CD4-positive, alpha-beta memory T cell (primary cell): Measurements from ENCODE around the gene PGAM2. TPM values are rescaled to one million over a fixed set of nuclear protein-coding genes. Genes with fewer than 3 reads are reported as not detected.

Experiments used
- CTCF ChIA-PET: fragments of 350-600 bp; sonication (Branson Sonifier 250); formaldehyde crosslinking; loops from one replicate; lab custom pipeline; 2021; ENCODE audit warnings: inconsistent platforms; ENCODE audit not compliant: partially characterized antibody; lab: Charles Lee
- POLR2A ChIA-PET: fragments of 350-600 bp; sonication (Branson Sonifier 250); formaldehyde crosslinking; loops from one replicate; lab custom pipeline; 2021; ENCODE audit not compliant: partially characterized antibody; lab: Charles Lee
- DNase-seq, 5 donors: peaks; one replicate each; pipeline versions ENCODE4 v3.0.0 to v3.0.0-alpha.2; 2020 to 2022; ENCODE audit warnings: mixed read lengths in 1 of 5
- H3K27ac ChIP-seq: one replicate; pipeline ENCODE4 v1.7.0; 2013; ENCODE audit warnings: low read depth, low read length
- H3K27me3 ChIP-seq: 2 replicates; pipeline ENCODE4 v1.7.0; 2013; ENCODE audit warnings: mild to moderate bottlenecking, low read length, moderate library complexity; ENCODE audit not compliant: insufficient read depth
- H3K36me3 ChIP-seq: 2 replicates; pipeline ENCODE4 v1.7.0; 2013; ENCODE audit warnings: mild to moderate bottlenecking, low read length, moderate library complexity; ENCODE audit not compliant: insufficient read depth
- H3K4me1 ChIP-seq: 2 replicates; pipeline ENCODE4 v1.7.0; 2013; ENCODE audit warnings: mild to moderate bottlenecking, low read length, moderate library complexity; ENCODE audit not compliant: insufficient read depth
- H3K4me3 ChIP-seq, 2 donors: one replicate each; pipeline ENCODE4 v1.7.0; 2013; ENCODE audit warnings: low read length in 2 of 2, mild to moderate bottlenecking in 1 of 2
- H3K9me3 ChIP-seq, 2 donors: one replicate each; pipeline ENCODE4 v1.7.0; 2013; ENCODE audit warnings: low read length in 2 of 2, control low read depth in 1 of 2; ENCODE audit not compliant: control insufficient read depth in 1 of 2
- H3K27ac Mint-ChIP-seq, 7 donors: one replicate each; pipeline ENCODE4 v1.8.0; 2020 to 2021; ENCODE audit warnings: mixed read lengths in 7 of 7, mild to moderate bottlenecking in 6 of 7, inconsistent platforms in 3 of 7, moderate library complexity in 3 of 7
- H3K27me3 Mint-ChIP-seq, 2 donors: one replicate each; pipeline ENCODE4 v1.8.0; 2020 to 2021; ENCODE audit warnings: mixed read lengths in 2 of 2
- H3K36me3 Mint-ChIP-seq, 2 donors: one replicate each; pipeline ENCODE4 v1.8.0; 2020 to 2021; ENCODE audit warnings: mixed read lengths in 2 of 2, inconsistent platforms in 1 of 2, mild to moderate bottlenecking in 1 of 2
- H3K4me1 Mint-ChIP-seq, 4 donors: one replicate each; pipeline ENCODE4 v1.8.0; 2020 to 2021; ENCODE audit warnings: mixed read lengths in 4 of 4, mild to moderate bottlenecking in 1 of 4
- H3K4me3 Mint-ChIP-seq, 8 donors: one replicate each; pipeline ENCODE4 v1.8.0; 2020 to 2021; ENCODE audit warnings: mixed read lengths in 8 of 8, mild to moderate bottlenecking in 7 of 8, moderate library complexity in 6 of 8, inconsistent platforms in 3 of 8
- H3K9me3 Mint-ChIP-seq, 8 donors: one replicate each; pipeline ENCODE4 v1.8.0; 2020 to 2021; ENCODE audit warnings: mixed read lengths in 8 of 8, mild to moderate bottlenecking in 5 of 8, inconsistent platforms in 3 of 8, moderate library complexity in 1 of 8
- intact Hi-C: fragments of 100-400 bp; cut with micrococcal nuclease; formaldehyde crosslinking; loops from one replicate; pipeline ENCODE4 v1.15.1; 2023
- polyA plus RNA-seq, 2 donors: library from polyadenylated mRNA; unstranded; fragments of 300-500 nt; fragmentation: Illumina TruSeq; gene quantifications; one replicate each; pipeline ENCODE4 v1.2.3, GENCODE V29; 2021
- total RNA-seq, 2 experiments: library from RNA; stranded (reverse); gene quantifications; one replicate each; pipeline ENCODE4 v1.2.3, GENCODE V29; 2021

Gene PGAM2
- total and polyA plus RNA-seq, 4 experiments from 2014 or later, result 1.1 to 1.5 TPM; not detected in 2

- Mint-ChIP-seq H3K4me1 (peaks cover 0 to 5% (median under 1%) of the 10 kb centered on the region in 4 donors), H3K27ac (no peak overlapping the region), H3K36me3 (no peaks in the 10 kb centered on the region), H3K4me3 (no peak overlapping the region), H3K27me3 (peaks cover 0 to 2% of the 10 kb centered on the region in 2 donors), H3K9me3 (no peaks in the 10 kb centered on the region)
- no peak overlapping the region for H3K4me3 ChIP-seq
- ChIA-PET POLR2A (no interaction called here), CTCF (no interaction called here)
- no peaks in the 10 kb centered on the region for H3K9me3 ChIP-seq
- intact Hi-C loops, result no loop called here
- no peaks in the 10 kb centered on the region for H3K4me1 ChIP-seq
- no peaks in the 10 kb centered on the region for H3K27me3 ChIP-seq
- no peaks in the 10 kb centered on the region for H3K36me3 ChIP-seq
- no peak overlapping the region for H3K27ac ChIP-seq
- DNase-seq, result no peak
These were observed 30.4 kb upstream of the PGAM2 start for GRCh38 chr7:44095781-44096180.

- no peaks in the 10 kb centered on the region for H3K36me3 ChIP-seq
- no peak for DNase-seq
- Mint-ChIP-seq H3K4me3 (no peak overlapping the region), H3K27me3 (peaks cover 0 to 2% of the 10 kb centered on the region in 2 donors), H3K4me1 (peaks cover 0 to 5% (median under 1%) of the 10 kb centered on the region in 4 donors), H3K36me3 (no peaks in the 10 kb centered on the region), H3K27ac (no peak overlapping the region), H3K9me3 (no peaks in the 10 kb centered on the region)
- no peak overlapping the region for H3K27ac ChIP-seq
- H3K27me3 ChIP-seq, result no peaks in the 10 kb centered on the region
- POLR2A ChIA-PET, result no interaction called here
- intact Hi-C loops, result no loop called here
- H3K4me3 ChIP-seq, result no peak overlapping the region
- CTCF ChIA-PET, result no interaction called here
- no peaks in the 10 kb centered on the region for H3K9me3 ChIP-seq
- H3K4me1 ChIP-seq, result no peaks in the 10 kb centered on the region
These were observed 29.7 kb upstream of the PGAM2 start for GRCh38 chr7:44094883-44095592.

- no peaks in the 10 kb centered on the region for H3K27me3 ChIP-seq
- Mint-ChIP-seq H3K4me1 (peaks cover 0 to 5% (median under 1%) of the 10 kb centered on the region in 4 donors), H3K9me3 (no peaks in the 10 kb centered on the region), H3K4me3 (no peak overlapping the region), H3K36me3 (no peaks in the 10 kb centered on the region), H3K27me3 (peaks cover 0 to 2% of the 10 kb centered on the region in 2 donors), H3K27ac (no peak overlapping the region)
- no peak overlapping the region for H3K27ac ChIP-seq
- no peak for DNase-seq
- H3K4me3 ChIP-seq, result no peak overlapping the region
- intact Hi-C loops, result no loop called here
- ChIA-PET POLR2A (no interaction called here), CTCF (no interaction called here)
- H3K9me3 ChIP-seq, result no peaks in the 10 kb centered on the region
- no peaks in the 10 kb centered on the region for H3K4me1 ChIP-seq
- no peaks in the 10 kb centered on the region for H3K36me3 ChIP-seq
These were observed 29.0 kb upstream of the PGAM2 start for GRCh38 chr7:44094365-44094764.

GRCh38 chr7:44093102-44093641 lies 27.8 kb upstream of the PGAM2 start:
- ChIA-PET CTCF (no interaction called here), POLR2A (no interaction called here)
- intact Hi-C loops, result no loop called here
- Mint-ChIP-seq H3K4me3 (no peak overlapping the region), H3K9me3 (no peaks in the 10 kb centered on the region), H3K4me1 (peaks cover 0 to 5% (median under 1%) of the 10 kb centered on the region in 4 donors), H3K27ac (no peak overlapping the region), H3K36me3 (no peaks in the 10 kb centered on the region), H3K27me3 (peaks cover 0 to 4% of the 10 kb centered on the region in 2 donors)
- no peak overlapping the region for H3K27ac ChIP-seq
- no peak for DNase-seq
- H3K27me3 ChIP-seq, result no peaks in the 10 kb centered on the region
- no peaks in the 10 kb centered on the region for H3K36me3 ChIP-seq
- no peaks in the 10 kb centered on the region for H3K4me1 ChIP-seq
- H3K4me3 ChIP-seq, result no peak overlapping the region
- no peaks in the 10 kb centered on the region for H3K9me3 ChIP-seq

DNA sequence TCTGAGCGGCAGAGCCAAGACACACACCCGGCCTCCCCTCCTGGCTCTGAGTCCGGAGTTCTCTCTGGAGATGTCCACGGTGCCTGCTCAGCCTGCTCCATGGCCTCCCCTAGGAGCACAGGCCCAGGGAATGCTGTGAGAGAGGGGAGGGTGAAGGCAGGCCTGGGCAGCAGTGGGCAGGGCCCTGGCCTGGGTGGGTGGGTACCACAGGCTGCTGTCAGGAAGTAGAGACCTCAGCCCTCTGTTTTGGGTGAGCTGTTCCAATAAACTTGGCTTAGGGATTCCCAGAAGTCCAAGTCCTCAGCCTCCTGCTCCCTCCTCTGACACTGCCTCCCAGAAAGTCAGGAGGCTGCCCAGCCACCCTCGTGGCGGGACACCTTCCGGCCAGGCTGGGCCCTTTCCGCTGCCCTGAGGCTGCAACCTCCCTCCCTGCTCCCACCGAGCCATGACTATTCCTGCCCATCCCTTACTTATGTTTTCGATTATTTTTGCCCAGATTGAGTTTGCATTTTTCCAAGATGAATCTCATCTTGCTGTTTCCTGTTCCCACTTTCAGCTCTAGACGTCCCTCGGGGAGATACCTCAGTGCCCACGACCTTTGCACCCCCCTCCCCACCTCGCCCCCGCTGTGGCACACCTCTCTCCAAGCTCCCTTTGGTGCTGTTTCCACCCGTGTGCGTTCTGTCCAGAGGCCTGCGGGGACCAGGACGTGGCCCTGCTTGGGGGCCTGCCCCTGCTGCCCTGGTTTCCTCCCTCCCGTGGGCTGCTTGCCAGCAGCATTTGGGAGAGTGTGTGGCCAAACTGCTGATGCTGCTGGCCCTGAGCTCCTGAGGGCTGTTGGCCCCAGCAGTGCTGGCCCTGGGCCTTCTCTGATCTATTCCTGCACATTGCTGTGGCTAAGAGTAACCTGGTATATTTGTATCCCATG lies 22.8 kb upstream of the PGAM2 start:
- Histone ChIP-seq H3K27ac (no peak overlapping the region), H3K27me3 (no peaks in the 10 kb centered on the region), H3K36me3 (no peaks in the 10 kb centered on the region), H3K9me3 (no peaks in the 10 kb centered on the region), H3K4me3 (no peak overlapping the region), H3K4me1 (no peaks in the 10 kb centered on the region)
- DNase-seq, result no peak
- CTCF ChIA-PET, result no interaction called here
- Mint-ChIP-seq H3K27ac (peak overlapping the region in 1 of 7 donors; percentile 51), H3K9me3 (no peaks in the 10 kb centered on the region), H3K36me3 (no peaks in the 10 kb centered on the region), H3K27me3 (peaks cover 0 to 4% of the 10 kb centered on the region in 2 donors), H3K4me1 (peaks cover 2 to 8% (median 4%) of the 10 kb centered on the region in 4 donors), H3K4me3 (no peak overlapping the region)
- POLR2A ChIA-PET, result no interaction called here
- intact Hi-C loops, result no loop called here

DNA sequence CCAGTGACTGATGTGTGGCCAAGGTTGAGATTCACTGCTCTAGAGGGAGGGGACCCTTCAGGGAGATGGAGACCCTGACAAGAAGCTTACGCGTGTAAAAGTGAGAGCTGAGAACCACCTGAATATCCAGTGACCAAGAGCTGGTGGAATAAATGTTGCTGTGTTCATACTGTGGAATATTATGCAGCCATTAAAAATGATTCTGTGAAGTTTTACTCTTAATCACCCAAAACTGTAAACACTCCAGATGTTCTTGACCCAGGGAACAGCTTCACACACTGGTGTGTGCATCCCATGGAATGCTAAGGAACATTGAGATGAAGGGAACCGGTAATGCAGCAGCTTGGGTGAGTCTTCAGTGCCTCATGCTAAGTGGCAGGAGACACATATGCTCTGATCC lies 21.3 kb upstream of the PGAM2 start:
- Histone ChIP-seq H3K9me3 (no peaks in the 10 kb centered on the region), H3K27ac (no peak overlapping the region), H3K27me3 (no peaks in the 10 kb centered on the region), H3K4me3 (no peak overlapping the region), H3K4me1 (peaks cover 1% of the 10 kb centered on the region), H3K36me3 (no peaks in the 10 kb centered on the region)
- H3K27me3 Mint-ChIP-seq, result peaks cover 0 to 4% of the 10 kb centered on the region in 2 donors
- intact Hi-C loops, result no loop called here
- H3K4me1 Mint-ChIP-seq, result peaks cover 3 to 23% (median 4%) of the 10 kb centered on the region in 4 donors
- H3K27ac Mint-ChIP-seq, result no peak overlapping the region
- ChIA-PET CTCF (no interaction called here), POLR2A (interaction anchor here (1.2 kb wide), 1 partner anchor 115 kb away, joined by 3 read pairs; the partner anchor contains the start of gene YKT6)
- no peak overlapping the region for H3K4me3 Mint-ChIP-seq
- no peaks in the 10 kb centered on the region for H3K9me3 Mint-ChIP-seq
- peaks cover 0 to 5% of the 10 kb centered on the region in 2 donors for H3K36me3 Mint-ChIP-seq
- no peak for DNase-seq

GRCh38 chr7:44085546-44085945 lies 20.2 kb upstream of the PGAM2 start:
- Mint-ChIP-seq H3K27me3 (peaks cover 0 to 2% of the 10 kb centered on the region in 2 donors), H3K4me3 (no peak overlapping the region), H3K4me1 (peaks cover 11 to 34% (median 13%) of the 10 kb centered on the region in 4 donors), H3K9me3 (peaks cover 0 to 2% (median 0%) of the 10 kb centered on the region in 8 donors), H3K27ac (peak overlapping the region in 1 of 7 donors; percentile 37), H3K36me3 (peaks cover 6 to 15% of the 10 kb centered on the region in 2 donors)
- DNase-seq, result no peak
- CTCF ChIA-PET, result interaction anchor here (0.6 to 1.2 kb wide), 3 partner anchors 38 to 858 kb away, joined by 3 read pairs; partner anchors contain the start of gene POLD2
- no peaks in the 10 kb centered on the region for H3K9me3 ChIP-seq
- no peaks in the 10 kb centered on the region for H3K27me3 ChIP-seq
- H3K27ac ChIP-seq, result no peak overlapping the region
- H3K4me3 ChIP-seq, result no peak overlapping the region
- H3K36me3 ChIP-seq, result no peaks in the 10 kb centered on the region
- POLR2A ChIA-PET, result interaction anchor here (1.2 kb wide), 1 partner anchor 116 kb away, joined by 3 read pairs; the partner anchor contains the start of gene YKT6
- intact Hi-C loops, result no loop called here
- peaks cover 12% of the 10 kb centered on the region for H3K4me1 ChIP-seq
